HT-29 (cell line): Measurements from ENCODE around the gene TNIP3. TPM values are rescaled to one million over a fixed set of nuclear protein-coding genes. Genes with fewer than 3 reads are reported as not detected.
"Not testable (repeated sequence)": the region's sequence is repeated elsewhere in the genome, so short reads cannot be mapped to it uniquely, and the experiment has no call there.

Experiments used
- DNase-seq: peaks from one replicate; pipeline ENCODE4 v3.0.0-alpha.2; 2015; ENCODE audit warnings: low spot score
- total RNA-seq: library from RNA; depleted of rRNA; stranded (reverse); fragments of >200 nt; shearing (Covaris generic); gene quantifications from 2 replicates; pipeline ENCODE4 v1.2.3, GENCODE V29; 2014

TNIP3 gene
- total RNA-seq, 1 experiment from 2014 or later, result not detected

GRCh38 chr4:121177246-121178137, 13.4 kb upstream of the TNIP3 start:
- no peak for DNase-seq

GRCh38 chr4:121176082-121176934, 12.2 kb upstream of the TNIP3 start:
- no peak for DNase-seq

- DNase-seq, result not testable (repeated sequence)
These were observed 7.4 kb upstream of the TNIP3 start for GRCh38 chr4:121171477-121171876.

DNA sequence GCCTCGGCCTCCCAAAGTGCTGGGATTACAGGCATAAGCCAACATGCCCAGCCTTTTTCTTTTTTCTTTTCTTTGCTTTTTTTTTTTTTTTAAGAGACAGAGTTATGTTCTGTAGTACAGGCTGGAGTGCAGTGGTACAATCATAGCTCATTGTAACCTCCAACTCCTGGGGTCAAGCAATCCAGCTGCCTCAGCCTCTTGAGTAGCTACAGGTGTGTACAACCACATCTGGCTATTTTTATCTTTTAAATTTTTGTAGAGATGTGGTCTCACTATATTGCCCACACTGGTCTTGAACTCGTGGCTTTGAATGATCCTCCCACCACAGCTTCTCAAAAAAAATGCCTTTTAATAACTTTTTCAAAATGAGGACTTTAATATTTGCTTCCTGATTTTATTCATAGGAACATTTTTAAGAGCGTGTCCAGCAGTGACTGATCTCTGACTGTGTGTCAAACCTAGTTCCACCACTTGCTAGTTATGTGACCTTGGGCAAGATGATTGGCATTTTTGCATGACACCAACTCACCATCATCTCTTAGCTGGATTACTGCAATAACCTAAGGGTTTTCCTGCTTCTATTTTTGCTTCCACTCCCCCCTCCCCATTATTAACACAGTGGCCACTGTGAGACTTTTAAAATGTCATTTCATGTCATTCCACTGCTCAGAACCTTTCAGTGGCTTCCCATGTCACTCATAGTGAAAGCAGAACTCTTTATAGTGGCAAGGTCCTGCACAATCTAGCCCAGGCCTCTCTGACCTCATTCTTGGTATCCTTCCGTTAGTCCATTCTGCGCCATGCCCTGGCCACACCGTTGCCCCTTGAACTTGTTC, 4.5 kb upstream of the TNIP3 start:
- no peak for DNase-seq

GRCh38 chr4:121166976-121167375, 2.9 kb upstream of the TNIP3 start:
- no peak for DNase-seq

DNA sequence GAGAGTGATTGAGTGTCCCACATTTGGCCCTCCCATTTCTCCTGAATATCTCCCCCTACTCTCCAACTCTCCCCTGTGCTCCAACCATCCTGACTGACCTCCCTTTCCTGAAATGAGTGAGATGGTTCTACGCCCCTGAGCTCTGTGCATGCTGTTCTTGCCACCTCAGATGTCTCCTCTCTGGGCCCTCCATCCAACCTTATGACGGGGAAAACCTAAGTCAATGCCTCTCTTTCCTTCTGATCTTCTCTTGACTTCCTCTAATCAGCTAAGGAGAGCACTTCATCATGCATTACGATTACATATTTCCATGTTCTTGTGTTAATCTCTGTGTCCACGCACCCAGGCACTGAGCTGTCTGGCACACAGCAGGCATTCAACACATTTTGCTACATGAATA, 1.1 kb upstream of the TNIP3 start:
- no peak for DNase-seq

GRCh38 chr4:121156822-121157769, 7.0 kb downstream of the TNIP3 start:
- DNase-seq, result no peak

DNA sequence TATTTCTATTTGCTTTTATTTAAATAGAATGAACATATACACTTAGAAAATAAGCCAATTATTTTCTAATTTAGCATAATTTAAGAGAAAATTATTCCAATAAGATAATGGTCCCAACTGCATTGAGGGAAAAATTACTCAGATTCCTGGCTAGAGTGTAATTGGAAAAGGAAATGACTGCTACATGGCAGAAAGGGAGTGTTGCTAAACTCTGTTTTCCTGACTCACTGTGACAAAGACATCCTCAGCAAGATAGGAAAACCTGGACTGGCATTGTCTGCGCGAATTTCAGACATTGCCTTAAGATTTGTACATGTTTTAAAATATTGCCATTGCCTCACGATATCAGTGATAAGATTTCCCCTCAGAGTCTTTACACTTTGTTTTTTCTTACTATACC, 8.2 kb downstream of the TNIP3 start:
- DNase-seq, result no peak

GRCh38 chr4:121154103-121154515, 10.0 kb downstream of the TNIP3 start:
- DNase-seq, result no peak

- DNase-seq, result no peak
These were observed 12.2 kb downstream of the TNIP3 start for GRCh38 chr4:121151942-121152341.

- no peak for DNase-seq
These were observed 13.6 kb downstream of the TNIP3 start for GRCh38 chr4:121150486-121150885.

DNA sequence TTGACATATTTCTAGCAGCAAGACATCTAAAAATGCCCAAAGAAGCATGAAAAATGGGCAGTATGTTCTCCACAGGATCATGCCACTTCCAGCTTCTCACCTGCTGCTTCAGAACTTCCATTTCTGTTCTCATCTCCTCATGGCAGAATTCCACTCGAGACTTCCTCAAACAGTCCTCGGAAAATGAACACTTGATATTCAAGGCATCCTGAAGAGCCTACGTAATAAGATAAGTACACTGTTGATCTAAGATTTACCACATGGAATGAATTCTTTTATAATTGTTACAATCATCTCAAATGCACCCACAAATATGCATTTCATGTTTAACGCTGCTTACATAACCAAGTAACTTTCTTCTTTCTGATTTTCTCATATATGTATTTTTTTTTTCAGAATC, 14.1 kb downstream of the TNIP3 start:
- no peak for DNase-seq

GRCh38 chr4:121148621-121149020, 15.5 kb downstream of the TNIP3 start:
- DNase-seq, result no peak

DNA sequence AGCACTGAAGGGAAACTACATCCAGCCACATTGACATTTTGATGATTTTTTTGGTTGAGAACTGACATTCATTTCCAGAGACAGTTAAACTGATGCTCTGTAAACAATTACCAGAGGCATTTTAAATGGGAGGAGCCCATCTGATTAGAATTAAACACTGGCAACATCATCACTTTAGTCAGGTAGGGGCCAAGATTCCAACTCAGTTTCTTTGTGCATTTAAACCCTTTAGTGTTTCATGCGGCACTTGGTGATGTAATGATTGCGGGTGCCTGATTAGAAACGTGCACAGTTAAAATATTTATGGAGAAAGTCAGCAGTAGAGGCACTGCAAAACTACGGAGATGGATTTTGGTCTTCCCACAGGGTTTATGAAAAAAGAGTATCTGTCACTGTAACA, 16.1 kb downstream of the TNIP3 start:
- no peak for DNase-seq

DNA sequence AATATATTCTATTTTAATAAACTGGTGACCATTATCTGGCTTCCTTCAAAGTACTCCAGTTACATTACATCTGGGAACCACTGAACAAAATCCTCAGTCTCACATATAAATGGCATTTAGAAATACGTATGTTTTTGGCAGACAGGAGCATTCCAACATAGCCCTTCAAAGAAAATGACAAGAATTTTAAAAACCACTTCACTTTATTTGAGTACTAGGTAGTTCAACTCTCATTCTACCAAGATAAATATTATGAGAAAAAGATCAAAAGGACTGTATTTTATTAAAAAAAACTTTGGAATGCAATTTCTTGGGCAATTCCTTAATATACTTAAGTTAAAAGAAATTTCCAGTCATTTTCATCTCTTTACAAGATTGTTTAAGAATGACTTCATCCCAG, 17.6 kb downstream of the TNIP3 start:
- DNase-seq, result no peak

- DNase-seq, result no peak
These were observed 18.7 kb downstream of the TNIP3 start for GRCh38 chr4:121145430-121145829.

- DNase-seq, result no peak
These were observed 20.1 kb downstream of the TNIP3 start for GRCh38 chr4:121144021-121144420.

DNA sequence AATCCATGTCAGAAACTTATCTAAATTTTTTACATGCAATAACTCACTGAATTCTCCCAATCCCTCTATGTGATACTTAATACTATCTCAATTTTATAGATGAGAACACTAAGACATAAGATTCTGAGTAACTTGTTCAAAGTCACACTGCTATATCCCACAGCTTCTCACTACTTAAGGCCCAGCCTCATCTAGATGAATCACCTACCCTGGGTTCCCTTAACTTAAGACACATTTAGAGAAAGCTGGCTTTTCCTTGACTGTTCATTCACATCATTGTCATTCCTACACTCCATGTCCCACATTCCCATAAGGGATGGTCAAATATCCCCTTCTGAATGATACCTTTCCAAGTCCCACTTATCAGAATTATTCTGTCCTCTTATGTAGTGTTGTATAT, 21.0 kb downstream of the TNIP3 start:
- DNase-seq, result no peak

GRCh38 chr4:121140716-121141460, 23.2 kb downstream of the TNIP3 start:
- no peak for DNase-seq
